ENCODE data around the gene DUSP12. TPM values are rescaled to one million over a fixed set of nuclear protein-coding genes. Genes with fewer than 3 reads are reported as not detected.

Gene DUSP12
- total and polyA plus RNA-seq, 7 donors = 12.7 to 40.3 (median 18.2) TPM

- 81 to 87% methylated on average over 9 of the region's 9 CpGs for WGBS, 2 donors
- no peak overlapping the region for H3K27ac ChIP-seq
Measured at GRCh38 chr1:161743231-161743630, 6.4 kb upstream of the DUSP12 start.

GRCh38 chr1:161747801-161748200 lies 1.8 kb upstream of the DUSP12 start:
- intact Hi-C loops (cut with DNase I) = loop anchor here (10.0 kb wide), 2 partner anchors 183 to 263 kb away; no protein-coding TSS in a partner anchor
- peaks cover 0 to 17% (median 11%) of the 10 kb centered on the region in 4 donors for H3K36me3 ChIP-seq
- H3K4me1 ChIP-seq = peaks cover 0 to 25% (median 12%) of the 10 kb centered on the region in 4 donors
- H3K9me3 ChIP-seq = no peaks in the 10 kb centered on the region
- no peak overlapping the region for H3K4me3 ChIP-seq
- TF ChIP-seq POLR2A (IDR thresholded peaks at IDR 0.05) = no peak
- TF ChIP-seq EP300 (IDR thresholded peaks at IDR 0.05) = no peak
- no peak for TF ChIP-seq CTCF (IDR thresholded peaks at IDR 0.05)
- TF ChIP-seq POLR2AphosphoS5 (IDR thresholded peaks at IDR 0.05) = no peak
- no peaks in the 10 kb centered on the region for H3K27me3 ChIP-seq
- no peak overlapping the region for H3K27ac ChIP-seq
- 51 to 61% methylated on average over 6 of the region's 6 CpGs for WGBS, 2 donors
- no peak for DNase-seq

More at GRCh38 chr1:161743231-161743630, 6.4 kb upstream of the DUSP12 start:
- TF ChIP-seq POLR2A (IDR thresholded peaks at IDR 0.05) = no peak
- no peak for TF ChIP-seq POLR2AphosphoS5 (IDR thresholded peaks at IDR 0.05)
- TF ChIP-seq CTCF (IDR thresholded peaks at IDR 0.05) = no peak
- TF ChIP-seq EP300 (IDR thresholded peaks at IDR 0.05) = no peak
- Histone ChIP-seq H3K4me3 (no peak overlapping the region), H3K27me3 (no peaks in the 10 kb centered on the region), H3K9me3 (no peaks in the 10 kb centered on the region), H3K36me3 (no peaks in the 10 kb centered on the region), H3K4me1 (no peaks in the 10 kb centered on the region)
- no peak for DNase-seq
- intact Hi-C loops (cut with DNase I) = loop anchor here (5.0 to 10.0 kb wide), 3 partner anchors 96 to 258 kb away; no protein-coding TSS in a partner anchor

- Histone ChIP-seq H3K36me3 (peaks cover 0 to 16% (median 3%) of the 10 kb centered on the region in 4 donors), H3K27me3 (no peaks in the 10 kb centered on the region), H3K4me1 (peaks cover 0 to 21% (median 18%) of the 10 kb centered on the region in 4 donors), H3K9me3 (no peaks in the 10 kb centered on the region), H3K27ac (no peak overlapping the region), H3K4me3 (no peak overlapping the region)
- DNase-seq = no peak
- WGBS, 2 donors = 54 to 66% methylated on average over 7 of the region's 7 CpGs
- TF ChIP-seq CTCF (IDR thresholded peaks at IDR 0.05) (peak in 1 of 4 experiments; percentile 30), POLR2A (IDR thresholded peaks at IDR 0.05) (no peak)
- intact Hi-C loops (cut with DNase I) = no loop called here
Measured at GRCh38 chr1:161763522-161764098, 14.0 kb downstream of the DUSP12 start.

- peak; percentile 80 to 81 for TF ChIP-seq POLR2A (IDR thresholded peaks at IDR 0.05)
- TF ChIP-seq POLR2AphosphoS5 (IDR thresholded peaks at IDR 0.05) = peak; percentile 87 to 95 (median 90)
- peak; percentile 59 to 93 (median 76) for TF ChIP-seq EP300 (IDR thresholded peaks at IDR 0.05)
- no peak for TF ChIP-seq CTCF (IDR thresholded peaks at IDR 0.05)
- Histone ChIP-seq H3K36me3 (no peaks in the 10 kb centered on the region), H3K27ac (peak within 1 kb of the TSS; percentile 84 to 92 (median 89)), H3K4me1 (peaks cover 0 to 37% (median 21%) of the 10 kb centered on the region in 4 donors), H3K27me3 (no peaks in the 10 kb centered on the region), H3K4me3 (peak within 1 kb of the TSS; percentile 72 to 91 (median 86)), H3K9me3 (no peaks in the 10 kb centered on the region)
- DNase-seq = peak; percentile 97
- intact Hi-C loops (cut with DNase I) = no loop called here
- 0% methylated on average over 35 of the region's 35 CpGs for WGBS, 2 donors
Measured at GRCh38 chr1:161766102-161766981, 16.8 kb downstream of the DUSP12 start, which contains the start of gene ATF6. Gene ATF6, plus strand, starts transcription at chr1:161766320. Its CDS starts 41 bp downstream, at chr1:161766361.
